HL-60 (cell line): ENCODE measurements around the gene LRRC4C.

ENCODE experiments used
- DNase-seq, 2 experiments: peaks; one replicate each; pipeline ENCODE4 v3.0.0-alpha.2; 2010 to 2020; ENCODE audit warnings: low read depth in 1 of 2, low spot score in 1 of 2
- H3K27ac ChIP-seq: fragments of 250-450 bp; sonication (Bioruptor Pico); replicated peaks from 2 replicates; pipeline ENCODE4 v1.5.1; 2020; ENCODE audit warnings: mild to moderate bottlenecking, moderate library complexity
- H3K27me3 ChIP-seq: fragments of 250-450 bp; sonication (Bioruptor Pico); 2 replicates; pipeline ENCODE4 v1.5.1; 2021; ENCODE audit warnings: mild to moderate bottlenecking, moderate library complexity; ENCODE audit not compliant: insufficient read depth, poor library complexity, severe bottlenecking
- H3K4me3 ChIP-seq: replicated peaks from 2 replicates; pipeline ENCODE4 v1.5.1; 2011; ENCODE audit warnings: mild to moderate bottlenecking, control low read depth, low read length; ENCODE audit not compliant: insufficient read depth
- GABPA ChIP-seq: IDR thresholded peaks from 2 replicates; pipeline ENCODE4 v1.6.1; 2012; ENCODE audit warnings: low read depth
- POLR2AphosphoS5 ChIP-seq: IDR thresholded peaks from 2 replicates; pipeline ENCODE4 v1.6.1; 2012; ENCODE audit warnings: low read depth
- SPI1 ChIP-seq: IDR thresholded peaks from 2 replicates; pipeline ENCODE4 v1.6.1; 2012; ENCODE audit warnings: low read depth, mild to moderate bottlenecking, borderline replicate concordance
- TF ChIP-seq, protein P1 (sequence below): IDR thresholded peaks from 2 replicates; pipeline ENCODE4 v1.6.1; 2012; ENCODE audit warnings: low read depth; ENCODE audit not compliant: insufficient replicate concordance
- TF ChIP-seq, protein P2 (sequence below): IDR thresholded peaks from one replicate; pipeline ENCODE4 v1.5.1; 2011; ENCODE audit warnings: low read length, control low read depth, inconsistent platforms; ENCODE audit not compliant: insufficient read depth

Gene LRRC4C

DNA sequence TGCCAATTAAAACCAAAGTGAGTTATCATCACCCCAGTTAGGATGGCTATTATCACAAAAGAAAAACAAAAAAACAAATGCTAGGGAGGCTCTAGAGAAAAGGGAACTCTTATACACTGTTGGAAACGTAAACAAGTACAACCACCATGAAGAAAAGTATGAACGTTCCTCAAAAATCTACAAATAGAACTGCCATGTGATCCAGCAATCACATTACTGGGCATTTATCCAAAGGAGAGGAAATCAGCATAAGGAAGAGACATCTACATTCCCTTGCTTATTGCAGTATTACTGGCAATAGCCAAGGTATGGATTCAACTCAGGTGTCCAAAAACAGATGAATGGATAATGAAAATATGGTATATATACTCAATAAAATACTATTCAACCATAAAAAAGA, 1145.1 kb downstream of the LRRC4C start:
- Histone ChIP-seq H3K4me3 (no peak overlapping the region), H3K27me3 (no peaks in the 10 kb centered on the region), H3K27ac (no peak overlapping the region)
- TF ChIP-seq GABPA (no peak), POLR2AphosphoS5 (no peak), SPI1 (no peak)
- TF ChIP-seq, protein P1, sequence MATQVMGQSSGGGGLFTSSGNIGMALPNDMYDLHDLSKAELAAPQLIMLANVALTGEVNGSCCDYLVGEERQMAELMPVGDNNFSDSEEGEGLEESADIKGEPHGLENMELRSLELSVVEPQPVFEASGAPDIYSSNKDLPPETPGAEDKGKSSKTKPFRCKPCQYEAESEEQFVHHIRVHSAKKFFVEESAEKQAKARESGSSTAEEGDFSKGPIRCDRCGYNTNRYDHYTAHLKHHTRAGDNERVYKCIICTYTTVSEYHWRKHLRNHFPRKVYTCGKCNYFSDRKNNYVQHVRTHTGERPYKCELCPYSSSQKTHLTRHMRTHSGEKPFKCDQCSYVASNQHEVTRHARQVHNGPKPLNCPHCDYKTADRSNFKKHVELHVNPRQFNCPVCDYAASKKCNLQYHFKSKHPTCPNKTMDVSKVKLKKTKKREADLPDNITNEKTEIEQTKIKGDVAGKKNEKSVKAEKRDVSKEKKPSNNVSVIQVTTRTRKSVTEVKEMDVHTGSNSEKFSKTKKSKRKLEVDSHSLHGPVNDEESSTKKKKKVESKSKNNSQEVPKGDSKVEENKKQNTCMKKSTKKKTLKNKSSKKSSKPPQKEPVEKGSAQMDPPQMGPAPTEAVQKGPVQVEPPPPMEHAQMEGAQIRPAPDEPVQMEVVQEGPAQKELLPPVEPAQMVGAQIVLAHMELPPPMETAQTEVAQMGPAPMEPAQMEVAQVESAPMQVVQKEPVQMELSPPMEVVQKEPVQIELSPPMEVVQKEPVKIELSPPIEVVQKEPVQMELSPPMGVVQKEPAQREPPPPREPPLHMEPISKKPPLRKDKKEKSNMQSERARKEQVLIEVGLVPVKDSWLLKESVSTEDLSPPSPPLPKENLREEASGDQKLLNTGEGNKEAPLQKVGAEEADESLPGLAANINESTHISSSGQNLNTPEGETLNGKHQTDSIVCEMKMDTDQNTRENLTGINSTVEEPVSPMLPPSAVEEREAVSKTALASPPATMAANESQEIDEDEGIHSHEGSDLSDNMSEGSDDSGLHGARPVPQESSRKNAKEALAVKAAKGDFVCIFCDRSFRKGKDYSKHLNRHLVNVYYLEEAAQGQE = no peak
- TF ChIP-seq, protein P2, sequence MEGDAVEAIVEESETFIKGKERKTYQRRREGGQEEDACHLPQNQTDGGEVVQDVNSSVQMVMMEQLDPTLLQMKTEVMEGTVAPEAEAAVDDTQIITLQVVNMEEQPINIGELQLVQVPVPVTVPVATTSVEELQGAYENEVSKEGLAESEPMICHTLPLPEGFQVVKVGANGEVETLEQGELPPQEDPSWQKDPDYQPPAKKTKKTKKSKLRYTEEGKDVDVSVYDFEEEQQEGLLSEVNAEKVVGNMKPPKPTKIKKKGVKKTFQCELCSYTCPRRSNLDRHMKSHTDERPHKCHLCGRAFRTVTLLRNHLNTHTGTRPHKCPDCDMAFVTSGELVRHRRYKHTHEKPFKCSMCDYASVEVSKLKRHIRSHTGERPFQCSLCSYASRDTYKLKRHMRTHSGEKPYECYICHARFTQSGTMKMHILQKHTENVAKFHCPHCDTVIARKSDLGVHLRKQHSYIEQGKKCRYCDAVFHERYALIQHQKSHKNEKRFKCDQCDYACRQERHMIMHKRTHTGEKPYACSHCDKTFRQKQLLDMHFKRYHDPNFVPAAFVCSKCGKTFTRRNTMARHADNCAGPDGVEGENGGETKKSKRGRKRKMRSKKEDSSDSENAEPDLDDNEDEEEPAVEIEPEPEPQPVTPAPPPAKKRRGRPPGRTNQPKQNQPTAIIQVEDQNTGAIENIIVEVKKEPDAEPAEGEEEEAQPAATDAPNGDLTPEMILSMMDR = no peak
- no peak for DNase-seq

DNA sequence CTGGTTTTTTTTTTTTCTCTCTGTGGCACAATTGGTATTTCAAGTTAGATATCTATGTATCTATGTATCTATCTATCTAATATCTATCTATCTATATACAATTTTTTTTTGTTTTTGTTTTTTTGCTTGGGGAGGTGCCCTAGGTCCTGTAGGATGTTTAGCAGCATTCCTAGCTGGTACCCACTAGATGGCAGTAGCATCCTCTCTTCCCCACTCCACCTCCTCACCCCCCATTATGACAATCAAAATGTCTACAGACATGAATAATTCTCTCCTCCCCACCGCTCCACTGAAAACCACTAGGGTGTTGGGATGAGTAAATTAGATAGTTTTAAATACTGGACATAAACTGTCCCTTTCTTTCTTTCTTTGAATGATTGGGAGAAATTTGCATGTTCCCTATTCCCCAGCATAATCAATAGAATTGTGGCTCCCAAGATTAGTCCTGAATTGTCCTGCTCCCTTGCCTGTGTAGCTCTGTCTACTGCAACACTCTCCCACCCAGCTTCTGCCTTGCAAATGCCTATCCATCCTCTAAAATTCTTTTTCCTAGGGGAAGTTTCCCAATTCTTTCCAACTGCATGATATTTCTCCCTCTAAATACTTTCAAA, 1152.4 kb downstream of the LRRC4C start:
- peak; percentile 10 to 28 for DNase-seq
- Histone ChIP-seq H3K27ac (no peak overlapping the region), H3K4me3 (no peak overlapping the region), H3K27me3 (no peaks in the 10 kb centered on the region)
- TF ChIP-seq GABPA = no peak
- TF ChIP-seq, protein P2 = peak; percentile 39

DNA sequence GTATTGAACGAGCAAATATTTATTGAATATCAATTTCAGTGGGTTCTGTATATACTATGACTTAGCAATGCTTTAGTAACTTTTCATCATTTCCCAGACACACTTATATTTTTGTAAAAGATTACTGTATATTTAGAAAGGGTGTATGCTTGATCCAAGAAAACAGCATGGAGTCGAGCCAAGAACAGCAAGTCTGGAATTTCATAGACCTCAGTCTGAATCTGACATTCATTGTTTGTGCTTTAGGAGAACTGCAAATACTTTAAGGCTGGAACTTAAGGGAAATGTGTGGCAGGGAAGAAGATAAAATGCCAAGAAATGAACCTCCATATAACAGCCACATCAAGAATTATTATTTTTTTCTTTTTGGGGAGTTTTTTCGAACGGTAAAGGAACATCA, 1156.8 kb downstream of the LRRC4C start:
- H3K27me3 ChIP-seq = no peaks in the 10 kb centered on the region
- H3K27ac ChIP-seq = no peak overlapping the region
- DNase-seq = no peak
- no peak for TF ChIP-seq GABPA
- H3K4me3 ChIP-seq = no peak overlapping the region

DNA sequence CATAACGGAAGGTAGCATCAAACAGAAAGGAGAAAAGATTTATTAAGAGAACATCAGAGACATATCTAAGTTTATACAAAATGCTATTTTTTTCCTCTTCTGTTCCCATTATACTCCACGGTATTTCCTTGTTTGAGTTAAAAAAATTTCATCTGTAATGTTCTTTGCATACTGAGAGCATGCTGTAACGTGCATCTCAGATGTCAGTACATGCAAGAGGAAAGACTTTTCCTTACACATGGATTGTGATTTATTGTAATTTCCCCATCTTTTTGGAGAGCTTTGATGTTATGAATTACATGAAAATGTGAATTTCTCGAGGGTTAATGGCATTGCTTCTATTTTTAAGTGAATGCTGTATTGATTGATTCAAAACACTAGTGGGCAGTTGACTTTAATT, 1164.0 kb downstream of the LRRC4C start:
- no peak for DNase-seq
- H3K27me3 ChIP-seq = peaks cover 5% of the 10 kb centered on the region
- H3K4me3 ChIP-seq = no peak overlapping the region
- no peak overlapping the region for H3K27ac ChIP-seq
- TF ChIP-seq, protein P1 = no peak
- TF ChIP-seq SPI1 = no peak
- TF ChIP-seq GABPA = no peak
- no peak for TF ChIP-seq POLR2AphosphoS5
- TF ChIP-seq, protein P2 = no peak
